Measurements from ENCODE around the gene EPS8L1. TPM values are rescaled to one million over a fixed set of nuclear protein-coding genes. Genes with fewer than 3 reads are reported as not detected.
"Not testable (repeated sequence)": the region's sequence is repeated elsewhere in the genome, so short reads cannot be mapped to it uniquely, and the experiment has no call there.

The EPS8L1 gene
- 10 to 100 TPM; 22.1 to 23.3 TPM for total RNA-seq

- 16 to 29% methylated on average over 14 to 18 of the region's 18 CpGs for WGBS, 2 donors
- H3K4me1 ChIP-seq, result peaks cover 21% of the 10 kb centered on the region
- H3K27ac ChIP-seq, result peak within 1 kb of the TSS; percentile 57 to 74 (median 70)
- peak; percentile 15 to 75 (median 72) for TF ChIP-seq POLR2A (IDR thresholded peaks at IDR 0.05)
- no peak for TF ChIP-seq CTCF (IDR thresholded peaks at IDR 0.05)
- intact Hi-C loops (cut with DNase I), result no loop called here
- ATAC-seq, result peak; percentile 87
- H3K4me3 ChIP-seq, result no peak within 1 kb of the TSS
- no peaks in the 10 kb centered on the region for H3K36me3 ChIP-seq (replicated peaks in 1 of 2; ENCODE audit: insufficient read depth in 1 of 2, low read depth in 2 of 2)
- peaks cover 0 to 5% of the 10 kb centered on the region in 2 donors for H3K27me3 ChIP-seq
- H3K9me3 ChIP-seq, result no peaks in the 10 kb centered on the region
- DNase-seq, result peak; percentile 64 to 80 (median 78)
Observed at GRCh38 chr19:55075371-55075998, at the start of gene EPS8L1. TSS of gene EPS8L1 (plus strand) at chr19:55075869. CDS start at chr19:55076445, 576 bp downstream.

- WGBS, 2 donors, result no CpG with 5 or more reads among the region's 12 CpGs
- H3K27me3 ChIP-seq, result not testable (repeated sequence)
Observed at GRCh38 chr19:55027140-55027471, 48.6 kb upstream of the EPS8L1 start.

GRCh38 chr19:55027472-55028337, 48.0 kb upstream of the EPS8L1 start:
- Histone ChIP-seq H3K4me3 (no peak overlapping the region), H3K27me3 (no peaks in the 10 kb centered on the region), H3K27ac (no peak overlapping the region), H3K36me3 (replicated peaks in 1 of 2; ENCODE audit: insufficient read depth in 1 of 2, low read depth in 2 of 2) (no peaks in the 10 kb centered on the region), H3K9me3 (no peaks in the 10 kb centered on the region), H3K4me1 (no peaks in the 10 kb centered on the region)
- TF ChIP-seq CTCF (IDR thresholded peaks at IDR 0.05) (no peak), POLR2A (IDR thresholded peaks at IDR 0.05) (no peak)
- intact Hi-C loops (cut with DNase I), result no loop called here
- DNase-seq (no peak), ATAC-seq (no peak)
- WGBS, 2 donors, result 72 to 73% methylated on average over 13 to 21 of the region's 21 CpGs

More at GRCh38 chr19:55027140-55027471, 48.6 kb upstream of the EPS8L1 start:
- DNase-seq; H3K4me3 ChIP-seq; intact Hi-C loops (cut with DNase I); H3K27ac ChIP-seq; H3K4me1 ChIP-seq; ATAC-seq; H3K9me3 ChIP-seq; H3K36me3 ChIP-seq (replicated peaks in 1 of 2; ENCODE audit: insufficient read depth in 1 of 2, low read depth in 2 of 2): not testable (repeated sequence)

- TF ChIP-seq CTCF (IDR thresholded peaks at IDR 0.05) (no peak), POLR2A (IDR thresholded peaks at IDR 0.05) (no peak)
- ATAC-seq, result no peak
- Histone ChIP-seq H3K4me3 (no peak overlapping the region), H3K36me3 (replicated peaks in 1 of 2; ENCODE audit: insufficient read depth in 1 of 2, low read depth in 2 of 2) (no peaks in the 10 kb centered on the region), H3K27ac (no peak overlapping the region), H3K4me1 (no peaks in the 10 kb centered on the region), H3K9me3 (no peaks in the 10 kb centered on the region), H3K27me3 (no peaks in the 10 kb centered on the region)
- no peak for DNase-seq
- 68 to 77% methylated on average over 7 of the region's 7 CpGs for WGBS, 2 donors
- intact Hi-C loops (cut with DNase I), result no loop called here
Observed at GRCh38 chr19:55028757-55029156, 46.9 kb upstream of the EPS8L1 start.

- H3K4me3 ChIP-seq, result no peak overlapping the region
- TF ChIP-seq CTCF (IDR thresholded peaks at IDR 0.05), result no peak
- no peak for TF ChIP-seq POLR2A (IDR thresholded peaks at IDR 0.05)
- intact Hi-C loops (cut with DNase I), result no loop called here
- no peaks in the 10 kb centered on the region for H3K4me1 ChIP-seq
- H3K9me3 ChIP-seq, result no peaks in the 10 kb centered on the region
- no peak overlapping the region for H3K27ac ChIP-seq
- DNase-seq (no peak), ATAC-seq (no peak)
- H3K36me3 ChIP-seq (replicated peaks in 1 of 2; ENCODE audit: insufficient read depth in 1 of 2, low read depth in 2 of 2), result no peaks in the 10 kb centered on the region
- 86% methylated on average over 7 of the region's 7 CpGs for WGBS, 2 donors
- no peaks in the 10 kb centered on the region for H3K27me3 ChIP-seq
Observed at GRCh38 chr19:55031178-55031577, 44.5 kb upstream of the EPS8L1 start.

Data from body of pancreas (tissue), 4 donors.